K562 (cell line): ENCODE results near the gene PSORS1C1. TPM values are rescaled to one million over a fixed set of nuclear protein-coding genes. Genes with fewer than 3 reads are reported as not detected.

Source experiments
- E2F5 ChIP-seq: sonication (generic); formaldehyde crosslinking; IDR thresholded peaks from 2 replicates; pipeline ENCODE4 v1.8.0; 2022; ENCODE audit warnings: mild to moderate bottlenecking, missing genetic modification reagents
- FOSL1 ChIP-seq: fragments of 200-800 bp; sonication (Bioruptor generic); conservative IDR thresholded peaks from 2 replicates; pipeline ENCODE4 v1.6.1; 2016; ENCODE audit warnings: missing genetic modification characterization, missing compliant biosample characterization
- FOXA3 ChIP-seq, 2 experiments: fragments of 450-650 bp in 1 of 2; sonication (generic) in 1 of 2; formaldehyde crosslinking; IDR thresholded peaks in 1 of 2; conservative IDR thresholded peaks in 1 of 2; 2 replicates each; pipeline versions ENCODE4 v1.4.0 to v1.8.0; 2020 to 2022; ENCODE audit warnings: mild to moderate bottlenecking in 2 of 2, missing genetic modification reagents in 1 of 2
- HDAC1 ChIP-seq, 2 experiments: fragments of 450-650 bp; IDR thresholded peaks; 2 replicates each; pipeline ENCODE4 v1.6.1; 2016 to 2017; ENCODE audit warnings: inconsistent platforms in 1 of 2, mild to moderate bottlenecking in 1 of 2, moderate library complexity in 1 of 2
- HDGF ChIP-seq: fragments of 450-650 bp; IDR thresholded peaks from 2 replicates; pipeline ENCODE4 v1.6.1; 2016
- MED1 ChIP-seq: sonication (generic); formaldehyde crosslinking; IDR thresholded peaks from 2 replicates; pipeline ENCODE4 v1.8.1; 2023; ENCODE audit warnings: missing genetic modification reagents, borderline replicate concordance
- MEIS2 ChIP-seq: fragments of 450-650 bp; IDR thresholded peaks from 2 replicates; pipeline ENCODE4 v1.6.1; 2014; ENCODE audit warnings: mild to moderate bottlenecking; ENCODE audit not compliant: partially characterized antibody
- NFXL1 ChIP-seq: fragments of 450-650 bp; formaldehyde crosslinking; IDR thresholded peaks from 2 replicates; pipeline ENCODE4 v1.4.0; 2021; ENCODE audit warnings: mild to moderate bottlenecking
- OTX1 ChIP-seq: fragments of 450-650 bp; formaldehyde crosslinking; IDR thresholded peaks from 2 replicates; pipeline ENCODE4 v1.4.0; 2022; ENCODE audit warnings: mild to moderate bottlenecking
- POLR3A ChIP-seq: IDR thresholded peaks from 2 replicates; pipeline ENCODE4 v1.6.1; 2011; ENCODE audit warnings: borderline replicate concordance, mild to moderate bottlenecking, moderate library complexity; ENCODE audit not compliant: insufficient read length, insufficient read depth; ENCODE audit errors: extremely low read depth
- POU5F1 ChIP-seq: fragments of 150-350 bp; IDR thresholded peaks from 2 replicates; pipeline ENCODE4 v1.6.1; 2014; ENCODE audit warnings: borderline replicate concordance, low read length, low read depth, mild to moderate bottlenecking; ENCODE audit not compliant: partially characterized antibody
- SAP30 ChIP-seq: fragments of 200-600 bp; sonication (generic); IDR thresholded peaks from 2 replicates; pipeline ENCODE4 v1.6.1; 2012; ENCODE audit warnings: borderline replicate concordance, low read depth, mild to moderate bottlenecking, moderate library complexity, low read length, control low read depth, inconsistent platforms; ENCODE audit not compliant: insufficient read depth, poor library complexity, severe bottlenecking
- SMAD4 ChIP-seq: fragments of 250-450 bp; sonication (Bioruptor Pico); conservative IDR thresholded peaks from 2 replicates; pipeline ENCODE4 v1.8.0; 2021; ENCODE audit warnings: inconsistent platforms, mild to moderate bottlenecking, moderate library complexity
- SREBF2 ChIP-seq: sonication (generic); formaldehyde crosslinking; IDR thresholded peaks from 2 replicates; pipeline ENCODE4 v1.4.0; 2020; ENCODE audit warnings: mild to moderate bottlenecking, missing genetic modification reagents
- TCF7 ChIP-seq: sonication (generic); IDR thresholded peaks from 2 replicates; pipeline ENCODE4 v1.6.1; 2016; ENCODE audit warnings: antibody characterized with exemption, borderline replicate concordance
- THRAP3 ChIP-seq: fragments of 450-650 bp; IDR thresholded peaks from 2 replicates; pipeline ENCODE4 v1.6.1; 2016; ENCODE audit warnings: mild to moderate bottlenecking, inconsistent platforms, borderline replicate concordance
- ZC3H11A ChIP-seq: IDR thresholded peaks from 2 replicates; pipeline ENCODE4 v1.6.1; 2012; ENCODE audit warnings: low read depth, low read length, improper control_type of control experiment
- ZEB2 ChIP-seq: fragments of 450-650 bp; IDR thresholded peaks from 2 replicates; pipeline ENCODE4 v1.6.1; 2016
- ZNF217 ChIP-seq: sonication (generic); formaldehyde crosslinking; IDR thresholded peaks from 2 replicates; pipeline ENCODE4 v1.8.0; 2022; ENCODE audit warnings: mild to moderate bottlenecking, missing genetic modification reagents
- polyA plus RNA-seq, 8 experiments: library from polyadenylated mRNA; depleted of rRNA in 4 of 8; stranded (reverse) in 5 of 8; unstranded in 3 of 8; fragments of >200 nt; fragmentation: Nextera tagmentation in 2 of 8; fragmentation: Illumina TruSeq in 1 of 8; extraction: Ambion mirVana in 2 of 8; extraction: Trizol in 1 of 8; gene quantifications; 2 replicates each; pipeline versions ENCODE4 v1.2.1 to v1.2.3, GENCODE V29; 2011 to 2014; ENCODE audit warnings: inconsistent platforms in 1 of 8, missing spikeins in 1 of 8
- total RNA-seq, 7 experiments: library from RNA; depleted of rRNA in 6 of 7; stranded (reverse); fragments of >200 nt in 6 of 7; fragmentation: Illumina TruSeq in 2 of 7; extraction: Trizol in 2 of 7; gene quantifications; 2 replicates each; pipeline versions ENCODE4 v1.2.1 to v1.2.3, GENCODE V29; 2011 to 2021; ENCODE audit warnings: low replicate concordance in 1 of 7

The PSORS1C1 gene
- total and polyA plus RNA-seq, 9 of the 15 experiments (the other 6 are each of a cell fraction or from before 2014, with no cell fraction given) = 0.11 TPM; not detected in 8

- TF ChIP-seq SAP30 (no peak), FOSL1 (tag) (no peak), ZEB2 (no peak), HDGF (no peak), POU5F1 (no peak), SREBF2 (CRISPR knock-in tag) (no peak), MEIS2 (peak; percentile 84), E2F5 (CRISPR knock-in tag) (no peak), ZNF217 (CRISPR knock-in tag) (no peak), TCF7 (no peak), THRAP3 (no peak), POLR3A (no peak), NFXL1 (no peak), ZC3H11A (no peak), FOXA3 (CRISPR knock-in tag; conservative IDR thresholded peaks at IDR 0.05 in 1 of 2, IDR thresholded peaks at IDR 0.05 in 1 of 2) (no peak; a peak in 1 of 4 replicates), SMAD4 (CRISPR knock-in tag) (no peak), MED1 (CRISPR knock-in tag) (no peak), HDAC1 (IDR thresholded peaks at IDR 0.05) (no peak), OTX1 (CRISPR knock-in tag) (no peak)
Observed at GRCh38 chr6:31079656-31080261, 34.8 kb upstream of the PSORS1C1 start (continued).
